H1 (cell line): ENCODE results near the gene MAP3K3. TPM values are rescaled to one million over a fixed set of nuclear protein-coding genes. Genes with fewer than 3 reads are reported as not detected.

Source experiments
- CTCF ChIA-PET: fragments of 300-600 bp; sonication (Branson Sonifier 250); formaldehyde crosslinking; loops from one replicate; lab custom pipeline; 2021; ENCODE audit not compliant: partially characterized antibody; lab: Charles Lee
- POLR2A ChIA-PET: fragments of 300-600 bp; sonication (Branson Sonifier 250); formaldehyde crosslinking; loops from one replicate; lab custom pipeline; 2021; ENCODE audit warnings: inconsistent platforms; ENCODE audit not compliant: partially characterized antibody; lab: Charles Lee
- DNase-seq, 2 experiments: peaks; one replicate each; pipeline versions ENCODE4 v3.0.0 to v3.0.0-alpha.2; 2010 to 2022; ENCODE audit warnings: low spot score in 2 of 2, low read depth in 1 of 2, mixed read lengths in 1 of 2
- FAIRE-seq: peaks from 2 replicates; lab custom pipeline; 2011; peaks lifted over from hg19 to GRCh38; lab: Jason Lieb, UNC
- H2AFZ ChIP-seq: 2 replicates; pipeline ENCODE4 v1.8.1; 2012; ENCODE audit warnings: low read length, inconsistent platforms
- H2AK5ac ChIP-seq: 2 replicates; pipeline ENCODE4 v1.6.1; 2013; ENCODE audit warnings: low read depth, low read length
- H2BK120ac ChIP-seq: replicated peaks from 2 replicates; pipeline ENCODE3; 2013; ENCODE audit warnings: low read depth, low read length, inconsistent platforms
- H2BK12ac ChIP-seq: 2 replicates; pipeline ENCODE4 v1.6.1; 2013; ENCODE audit warnings: low read depth, low read length
- H2BK15ac ChIP-seq: 2 replicates; pipeline ENCODE4 v1.6.1; 2013; ENCODE audit warnings: low read length
- H2BK20ac ChIP-seq: 2 replicates; pipeline ENCODE4 v1.6.1; 2013; ENCODE audit warnings: low read length
- H2BK5ac ChIP-seq: 2 replicates; pipeline ENCODE4 v1.6.1; 2013; ENCODE audit warnings: low read depth, low read length
- H3K14ac ChIP-seq: 2 replicates; pipeline ENCODE4 v1.6.1; 2013; ENCODE audit warnings: inconsistent platforms; ENCODE audit not compliant: insufficient read length
- H3K18ac ChIP-seq: 2 replicates; pipeline ENCODE4 v1.6.1; 2013; ENCODE audit warnings: low read length; ENCODE audit errors: extremely low read depth
- H3K23ac ChIP-seq: 2 replicates; pipeline ENCODE4 v1.6.1; 2013; ENCODE audit warnings: inconsistent platforms; ENCODE audit not compliant: insufficient read length
- H3K23me2 ChIP-seq: 2 replicates; pipeline ENCODE4 v1.6.1; 2013; ENCODE audit warnings: low read depth, low read length
- H3K27ac ChIP-seq: 2 replicates; pipeline ENCODE4 v1.6.1; 2011; ENCODE audit warnings: low read depth, low read length, inconsistent platforms
- H3K27me3 ChIP-seq, 4 experiments: replicated peaks in 1 of 4; 1 replicate in 1 of 4; 2 replicates in 3 of 4; pipeline versions ENCODE4 v1.6.1 to v1.8.1; 2011 to 2013; ENCODE audit warnings: low read length in 3 of 4, mild to moderate bottlenecking in 3 of 4, inconsistent platforms in 2 of 4, mixed read lengths in 2 of 4, moderate library complexity in 1 of 4; ENCODE audit not compliant: control insufficient read depth in 3 of 4, insufficient read depth in 3 of 4; ENCODE audit errors: extremely low read depth in 1 of 4
- H3K36me3 ChIP-seq, 4 experiments: 2 replicates each; pipeline versions ENCODE4 v1.6.1 to v1.8.1; 2011 to 2013; ENCODE audit warnings: mild to moderate bottlenecking in 4 of 4, low read length in 3 of 4, moderate library complexity in 2 of 4, control low read depth in 1 of 4, inconsistent platforms in 1 of 4; ENCODE audit not compliant: insufficient read depth in 4 of 4, control insufficient read depth in 2 of 4
- H3K4ac ChIP-seq: replicated peaks from 2 replicates; pipeline ENCODE3; 2013; ENCODE audit warnings: low read length, low read depth, mixed read lengths, inconsistent platforms; ENCODE audit not compliant: insufficient read length
- H3K4me1 ChIP-seq, 4 experiments: replicated peaks in 1 of 4; 1 replicate in 1 of 4; 2 replicates in 3 of 4; pipeline versions ENCODE4 v1.6.1 to v1.8.1; 2011 to 2013; ENCODE audit warnings: low read length in 3 of 4, inconsistent platforms in 2 of 4, mixed read lengths in 1 of 4; ENCODE audit not compliant: insufficient read depth in 4 of 4, control insufficient read depth in 3 of 4
- H3K4me2 ChIP-seq, 2 experiments: 2 replicates each; pipeline versions ENCODE4 v1.6.1 to v1.8.1; 2011 to 2013; ENCODE audit warnings: low read depth in 2 of 2, low read length in 2 of 2, control low read depth in 1 of 2, inconsistent platforms in 1 of 2, mild to moderate bottlenecking in 1 of 2; ENCODE audit not compliant: insufficient read depth in 1 of 2
- H3K4me3 ChIP-seq, 4 experiments: fragments of 200-600, 300-600 bp in 1 of 4; sonication (generic), shearing (Covaris generic), sonication (Bioruptor Twin) in 1 of 4; 2 replicates each; pipeline versions ENCODE4 v1.5.1 to v1.8.1; 2011 to 2016; ENCODE audit warnings: low read length in 4 of 4, low read depth in 3 of 4, control low read depth in 2 of 4, inconsistent platforms in 2 of 4, mild to moderate bottlenecking in 2 of 4, mixed read lengths in 1 of 4, moderate library complexity in 1 of 4; ENCODE audit not compliant: insufficient read depth in 2 of 4; ENCODE audit errors: extremely low read depth in 1 of 4
- H3K56ac ChIP-seq: replicated peaks from 2 replicates; pipeline ENCODE3; 2013; ENCODE audit warnings: low read depth, mild to moderate bottlenecking, mixed read lengths, low read length, inconsistent platforms; ENCODE audit not compliant: insufficient read length
- H3K79me1 ChIP-seq: 2 replicates; pipeline ENCODE4 v1.6.1; 2013; ENCODE audit warnings: low read depth, low read length, control low read depth
- H3K79me2 ChIP-seq, 2 experiments: 2 replicates each; pipeline versions ENCODE4 v1.6.1 to v1.8.1; 2012 to 2013; ENCODE audit warnings: low read length in 2 of 2, mild to moderate bottlenecking in 2 of 2, inconsistent platforms in 1 of 2; ENCODE audit not compliant: insufficient read depth in 2 of 2, control insufficient read depth in 1 of 2
- H3K9ac ChIP-seq, 4 experiments: replicated peaks in 1 of 4; 1 replicate in 1 of 4; 2 replicates in 3 of 4; pipeline versions ENCODE4 v1.6.1 to v1.8.1; 2011 to 2013; ENCODE audit warnings: low read depth in 3 of 4, low read length in 3 of 4, control low read depth in 2 of 4, mild to moderate bottlenecking in 2 of 4, moderate library complexity in 2 of 4, inconsistent platforms in 1 of 4; ENCODE audit errors: extremely low read depth in 1 of 4
- H3K9me3 ChIP-seq, 2 experiments: 2 replicates each; pipeline versions ENCODE4 v1.6.1 to v1.8.1; 2012 to 2013; ENCODE audit warnings: mild to moderate bottlenecking in 2 of 2, moderate library complexity in 2 of 2, control low read depth in 1 of 2, inconsistent platforms in 1 of 2, low read depth in 1 of 2, low read length in 1 of 2, mixed read lengths in 1 of 2; ENCODE audit not compliant: insufficient read depth in 2 of 2
- H4K20me1 ChIP-seq, 2 experiments: replicated peaks in 1 of 2; 2 replicates each; pipeline versions ENCODE3 to v1.8.1; 2011 to 2013; ENCODE audit warnings: inconsistent platforms in 2 of 2, low read length in 2 of 2, mild to moderate bottlenecking in 1 of 2; ENCODE audit not compliant: insufficient read depth in 2 of 2, control insufficient read depth in 1 of 2
- H4K5ac ChIP-seq: 2 replicates; pipeline ENCODE4 v1.6.1; 2013; ENCODE audit warnings: low read length, low read depth, mixed read lengths, inconsistent platforms; ENCODE audit not compliant: insufficient read length
- H4K8ac ChIP-seq: 2 replicates; pipeline ENCODE4 v1.8.0; 2013; ENCODE audit warnings: mild to moderate bottlenecking, moderate library complexity, low read length, inconsistent platforms; ENCODE audit not compliant: insufficient read depth; ENCODE audit errors: extremely low read depth
- H4K91ac ChIP-seq: replicated peaks from 2 replicates; pipeline ENCODE3; 2013; ENCODE audit warnings: low read length, mixed read lengths, inconsistent platforms; ENCODE audit not compliant: insufficient read length
- ASH2L ChIP-seq: fragments of 200-600, 300-600 bp; sonication (generic); IDR thresholded peaks from one replicate; pipeline ENCODE4 v1.7.1; 2017; ENCODE audit warnings: low read length
- CTCF ChIP-seq, 3 experiments: IDR thresholded peaks; 1 replicate in 2 of 3; 2 replicates in 1 of 3; pipeline versions ENCODE4 v1.5.1 to v1.6.1; 2011; ENCODE audit warnings: low read length in 3 of 3, mild to moderate bottlenecking in 3 of 3, inconsistent platforms in 2 of 3, low read depth in 1 of 3, moderate library complexity in 1 of 3; ENCODE audit not compliant: insufficient read depth in 1 of 3; ENCODE audit errors: control extremely low read depth in 1 of 3
- RNF2 ChIP-seq: fragments of 200-900, 300-1000 bp; sonication (generic); IDR thresholded peaks from 2 replicates; pipeline ENCODE4 v1.7.1; 2016; ENCODE audit warnings: borderline replicate concordance, low read depth, mild to moderate bottlenecking, antibody characterized with exemption, low read length; ENCODE audit not compliant: poor library complexity, severe bottlenecking; ENCODE audit errors: missing control alignments
- WGBS, 2 experiments: shearing (Covaris generic) in 1 of 2; methylation state at CpG; one replicate each; pipeline versions ENCODE4 v1.1.6 to v1.1.7; 2013 to 2015; ENCODE audit warnings: low lambda C conversion rate in 2 of 2, mixed read lengths in 2 of 2, inconsistent platforms in 1 of 2, low coverage in 1 of 2, missing lambda C conversion rate in 1 of 2; ENCODE audit not compliant: insufficient replicate concordance in 2 of 2, insufficient coverage in 1 of 2, insufficient read length in 1 of 2; ENCODE audit errors: extremely low coverage in 1 of 2, missing lambda C conversion rate in 1 of 2; 5-methylcytosine and 5-hydroxymethylcytosine counted together
- polyA plus RNA-seq, 7 experiments: library from polyadenylated mRNA; depleted of rRNA in 3 of 7; stranded (reverse) in 5 of 7; unstranded in 2 of 7; fragments of >200 nt in 5 of 7; fragments of 200-250 nt in 2 of 7; gene quantifications; 1 replicate in 5 of 7; 2 replicates in 1 of 7; 4 replicates in 1 of 7; pipeline versions ENCODE4 v1.2.1 to v1.2.3, GENCODE V29; 2011 to 2013; ENCODE audit warnings: missing spikeins in 2 of 7, mixed read lengths in 2 of 7
- total RNA-seq: library from RNA; stranded (reverse); fragmentation: NEBNext Ultra II Directional; extraction: Animal tissue kit (Norgen Biotek cat#: 25700); gene quantifications from 2 replicates; pipeline ENCODE4 v1.2.1, GENCODE V29; 2021
- TF ChIP-seq, protein P1 (sequence below): IDR thresholded peaks from 2 replicates; pipeline ENCODE4 v1.6.1; 2011; ENCODE audit warnings: low read length, improper control_type of control experiment

Gene MAP3K3
- total and polyA plus RNA-seq, 2 of the 8 experiments (the other 6 are each of a cell fraction or from before 2014, with no cell fraction given) = 10.3 to 21.0 TPM

GRCh38 chr17:63679214-63679613 is 57.0 kb downstream of the MAP3K3 start:
- no peak overlapping the region for H3K18ac ChIP-seq
- peaks cover 2 to 3% (median 2%) of the 10 kb centered on the region in 4 experiments; a peak in 3 of 8 replicates for H3K36me3 ChIP-seq
- FAIRE-seq (no peak), DNase-seq (no peak)
- no peak overlapping the region for H4K91ac ChIP-seq
- H3K9me3 ChIP-seq = no peaks in the 10 kb centered on the region
- H2AFZ ChIP-seq = no peak overlapping the region
- no peak overlapping the region for H2BK5ac ChIP-seq
- H3K4me1 ChIP-seq = peaks cover 3 to 9% (median 6%) of the 10 kb centered on the region in 4 experiments; a peak in 6 of 7 replicates
- H3K23me2 ChIP-seq = no peaks in the 10 kb centered on the region
- H3K79me2 ChIP-seq = no peaks in the 10 kb centered on the region
- H2BK15ac ChIP-seq = no peak overlapping the region
- no peak overlapping the region for H3K4ac ChIP-seq
- 88% methylated on average over 5 of the region's 5 CpGs; no CpG with 5 or more reads in 1 of the 2 experiments for WGBS, 2 experiments
- CTCF ChIA-PET = interaction anchor here (0.7 to 7.5 kb wide), 31 partner anchors 10 to 273 kb away, joined by 3 to 63 read pairs (median 4); partner anchors contain the start of gene MAP3K3
- H3K27me3 ChIP-seq = no peaks in the 10 kb centered on the region
- H4K20me1 ChIP-seq = no peaks in the 10 kb centered on the region
- H4K8ac ChIP-seq = no peak overlapping the region
- H3K4me3 ChIP-seq = no peak overlapping the region
- no peak overlapping the region for H4K5ac ChIP-seq
- H2BK12ac ChIP-seq = peak overlapping the region; percentile 30; the same call in 1 of the 2 replicates
- no peak overlapping the region for H3K23ac ChIP-seq
- no peak overlapping the region for H3K9ac ChIP-seq
- no peak overlapping the region for H3K14ac ChIP-seq
- no peak overlapping the region for H2AK5ac ChIP-seq
- no peak overlapping the region for H2BK120ac ChIP-seq
- no peak overlapping the region for H3K27ac ChIP-seq
- H3K4me2 ChIP-seq = no peak overlapping the region
- POLR2A ChIA-PET = interaction anchor here (0.6 to 1.5 kb wide), 4 partner anchors 57 to 243 kb away, joined by 3 to 5 read pairs (median 3); partner anchors contain the start of gene MAP3K3
- no peak overlapping the region for H2BK20ac ChIP-seq
- no peak overlapping the region for H3K56ac ChIP-seq
- H3K79me1 ChIP-seq = no peaks in the 10 kb centered on the region
- TF ChIP-seq, protein P1, sequence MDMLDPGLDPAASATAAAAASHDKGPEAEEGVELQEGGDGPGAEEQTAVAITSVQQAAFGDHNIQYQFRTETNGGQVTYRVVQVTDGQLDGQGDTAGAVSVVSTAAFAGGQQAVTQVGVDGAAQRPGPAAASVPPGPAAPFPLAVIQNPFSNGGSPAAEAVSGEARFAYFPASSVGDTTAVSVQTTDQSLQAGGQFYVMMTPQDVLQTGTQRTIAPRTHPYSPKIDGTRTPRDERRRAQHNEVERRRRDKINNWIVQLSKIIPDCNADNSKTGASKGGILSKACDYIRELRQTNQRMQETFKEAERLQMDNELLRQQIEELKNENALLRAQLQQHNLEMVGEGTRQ = no peak
- no peak for TF ChIP-seq ASH2L
- TF ChIP-seq RNF2 = no peak
- TF ChIP-seq CTCF (IDR thresholded peaks at IDR 0.05; ENCODE audit: control extremely low read depth in 1 of 3, insufficient read depth in 1 of 3, low read depth in 1 of 3, low read length in 3 of 3) = peak; percentile 49 to 69 (median 54)
